C4-2B (cell line): Measurements from ENCODE around the gene WNT7A.
A peak's percentile ranks its signal among the peaks of the same experiment; 100 is the strongest.

Experiments used
- H3K27ac ChIP-seq: fragments of 450-650 bp; 2 replicates; pipeline ENCODE4 v1.5.1; 2017
- ZFX ChIP-seq: fragments of 450-650 bp; IDR thresholded peaks from 2 replicates; pipeline ENCODE4 v1.6.1; 2017
- TF ChIP-seq, protein P1 (sequence below): fragments of 450-650 bp; conservative IDR thresholded peaks from 2 replicates; pipeline ENCODE4 v1.5.1; 2017; ENCODE audit warnings: mild to moderate bottlenecking

WNT7A gene

DNA sequence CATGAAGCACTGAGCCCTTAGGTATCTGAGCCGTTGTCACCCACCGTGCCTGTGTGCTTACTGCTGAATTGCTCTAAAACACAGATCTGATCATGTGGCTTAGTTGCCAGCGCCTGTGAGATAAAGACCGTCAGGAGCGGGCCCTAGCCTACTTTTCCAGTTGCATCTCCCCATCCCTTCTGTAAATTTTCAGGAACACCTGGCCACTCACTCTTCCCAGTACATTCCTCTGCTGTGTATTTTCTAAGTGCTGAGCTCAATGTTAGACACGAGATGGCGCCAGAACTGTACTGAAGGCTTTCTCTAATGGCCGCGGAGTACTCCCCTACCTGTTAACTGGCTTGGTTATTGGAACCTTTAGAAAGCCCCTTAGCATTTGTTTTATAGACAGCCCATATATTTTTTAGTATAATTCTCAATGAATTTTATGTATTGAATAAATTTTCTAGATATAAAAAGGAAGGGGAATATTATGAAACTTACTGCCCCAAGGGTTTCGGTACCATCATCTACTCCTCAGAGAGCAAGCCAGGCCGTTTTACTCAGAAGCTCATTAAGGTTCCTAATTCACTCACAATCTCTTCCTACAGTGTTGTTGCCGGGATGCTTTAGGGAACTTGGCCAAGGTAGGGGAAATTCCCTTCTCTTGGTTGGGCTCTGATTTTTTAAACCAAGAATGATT lies 16.7 kb upstream of the WNT7A start:
- TF ChIP-seq, protein P1, sequence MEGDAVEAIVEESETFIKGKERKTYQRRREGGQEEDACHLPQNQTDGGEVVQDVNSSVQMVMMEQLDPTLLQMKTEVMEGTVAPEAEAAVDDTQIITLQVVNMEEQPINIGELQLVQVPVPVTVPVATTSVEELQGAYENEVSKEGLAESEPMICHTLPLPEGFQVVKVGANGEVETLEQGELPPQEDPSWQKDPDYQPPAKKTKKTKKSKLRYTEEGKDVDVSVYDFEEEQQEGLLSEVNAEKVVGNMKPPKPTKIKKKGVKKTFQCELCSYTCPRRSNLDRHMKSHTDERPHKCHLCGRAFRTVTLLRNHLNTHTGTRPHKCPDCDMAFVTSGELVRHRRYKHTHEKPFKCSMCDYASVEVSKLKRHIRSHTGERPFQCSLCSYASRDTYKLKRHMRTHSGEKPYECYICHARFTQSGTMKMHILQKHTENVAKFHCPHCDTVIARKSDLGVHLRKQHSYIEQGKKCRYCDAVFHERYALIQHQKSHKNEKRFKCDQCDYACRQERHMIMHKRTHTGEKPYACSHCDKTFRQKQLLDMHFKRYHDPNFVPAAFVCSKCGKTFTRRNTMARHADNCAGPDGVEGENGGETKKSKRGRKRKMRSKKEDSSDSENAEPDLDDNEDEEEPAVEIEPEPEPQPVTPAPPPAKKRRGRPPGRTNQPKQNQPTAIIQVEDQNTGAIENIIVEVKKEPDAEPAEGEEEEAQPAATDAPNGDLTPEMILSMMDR = peak; percentile 89
- TF ChIP-seq ZFX = no peak
- no peak overlapping the region for H3K27ac ChIP-seq

- H3K27ac ChIP-seq = peak overlapping the region; percentile 55
- TF ChIP-seq, protein P1 = no peak
- TF ChIP-seq ZFX = no peak
These were observed 15.6 kb upstream of the WNT7A start for GRCh38 chr3:13895155-13896105.

- peak overlapping the region; percentile 55; the same call in 1 of the 2 replicates for H3K27ac ChIP-seq
- TF ChIP-seq ZFX = no peak
- TF ChIP-seq, protein P1 = no peak
These were observed 14.9 kb upstream of the WNT7A start for GRCh38 chr3:13894807-13895154.

DNA sequence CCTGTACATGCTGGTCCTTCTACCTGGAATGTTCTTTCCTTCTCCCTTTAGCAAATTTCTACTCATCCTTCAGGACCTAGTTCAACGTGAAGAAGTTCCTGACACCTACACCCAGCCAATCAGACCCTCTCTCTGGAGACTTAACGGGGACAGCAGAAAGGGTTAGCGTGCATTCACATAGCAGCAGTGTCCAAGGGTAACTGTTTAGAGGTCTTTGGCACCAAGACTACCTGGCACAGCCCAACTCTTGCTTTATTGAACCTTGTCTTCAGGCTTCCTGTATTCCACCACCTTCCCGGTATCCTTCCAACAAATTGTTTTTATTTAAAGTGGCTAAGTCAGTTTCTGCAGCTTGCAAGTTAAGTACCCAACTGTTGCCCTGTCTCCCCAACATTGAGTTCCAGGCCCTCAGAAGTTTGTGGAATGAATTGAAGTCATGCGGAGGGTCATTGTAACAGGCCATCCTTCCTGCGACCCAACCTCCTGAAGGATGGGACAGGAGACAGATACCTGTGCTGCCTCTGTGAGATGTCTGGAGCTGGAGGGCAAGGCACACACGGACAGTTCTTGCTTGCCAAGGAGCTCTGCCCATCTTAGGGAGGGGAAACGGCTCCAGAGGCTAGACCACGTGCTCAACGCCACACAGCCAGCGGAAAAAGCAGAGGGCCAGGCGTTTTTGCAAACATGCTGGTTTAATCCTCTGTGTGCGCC lies 14.4 kb upstream of the WNT7A start:
- TF ChIP-seq, protein P1 = no peak
- no peak for TF ChIP-seq ZFX
- no peak overlapping the region for H3K27ac ChIP-seq

DNA sequence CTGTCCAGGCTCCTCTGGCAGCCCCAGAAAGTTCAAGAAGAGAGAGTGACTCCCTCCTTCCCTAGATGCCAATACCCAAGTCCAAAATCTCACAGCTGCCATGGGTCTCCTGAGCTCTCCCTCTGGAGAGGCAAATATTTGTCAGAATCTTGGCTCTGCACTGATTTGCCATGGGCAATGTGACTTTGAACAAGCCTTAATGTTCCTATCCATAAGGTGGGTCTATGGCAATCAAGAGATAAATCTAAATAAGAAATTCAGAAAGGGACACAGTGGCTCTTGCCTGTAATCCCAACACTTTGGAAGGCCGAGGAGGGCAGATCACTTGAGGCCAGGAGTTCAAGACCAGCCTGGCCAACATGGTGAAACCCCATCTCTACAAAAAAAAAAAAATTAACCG lies 12.4 kb upstream of the WNT7A start:
- no peak overlapping the region for H3K27ac ChIP-seq
- TF ChIP-seq, protein P1 = no peak
- TF ChIP-seq ZFX = no peak

DNA sequence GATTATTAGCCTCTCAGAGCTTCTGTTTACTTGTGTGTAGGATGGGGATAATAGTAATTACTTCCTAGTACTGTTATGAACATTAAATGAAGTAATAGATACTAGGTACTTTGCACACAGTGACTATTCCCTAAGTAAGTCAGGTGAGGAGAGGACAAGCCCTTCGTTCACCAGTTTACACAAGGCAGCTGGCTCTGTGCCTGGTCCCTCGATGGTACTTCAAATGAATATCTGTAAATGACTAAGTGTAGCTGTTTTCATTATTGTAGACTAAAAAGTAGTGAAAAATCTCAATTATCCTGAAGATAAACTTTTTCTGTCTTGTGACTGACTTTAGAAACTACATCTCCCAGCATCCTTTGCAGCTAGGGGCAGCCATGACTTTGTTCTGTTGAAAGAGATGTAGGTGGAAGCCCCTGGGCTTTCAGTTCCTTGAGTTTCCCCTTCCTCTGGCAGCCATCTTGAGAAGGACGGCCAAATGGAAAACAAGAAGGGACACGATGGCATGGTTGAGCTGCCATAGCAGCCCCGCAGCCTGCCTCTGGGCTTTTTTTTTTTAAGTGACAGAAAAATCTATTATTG lies 11.7 kb upstream of the WNT7A start:
- TF ChIP-seq ZFX = no peak
- TF ChIP-seq, protein P1 = no peak
- no peak overlapping the region for H3K27ac ChIP-seq
